ENCODE data around the gene ZCRB1.

DNA sequence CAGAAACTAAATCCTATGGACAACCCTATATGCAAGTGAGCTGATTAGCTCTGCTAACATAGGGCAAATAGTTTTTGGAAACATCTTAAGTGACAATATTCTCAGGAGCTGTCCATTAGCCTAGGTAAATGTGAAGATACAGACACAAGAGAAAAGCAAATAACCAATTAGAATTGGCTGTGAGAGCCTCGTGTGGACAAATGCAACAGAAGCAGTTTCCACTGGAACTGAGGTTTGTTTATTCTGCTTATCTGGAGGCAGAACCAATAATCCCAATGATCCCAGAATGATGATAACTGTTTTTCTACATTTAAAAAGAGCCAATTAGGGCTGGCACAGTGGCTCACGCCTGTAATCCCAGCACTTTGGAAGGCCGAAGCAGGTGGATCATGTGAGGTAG, 44.6 kb downstream of the ZCRB1 start:
- TF ChIP-seq RFX5 (IDR thresholded peaks at IDR 0.05; ENCODE audit: low read depth, low read length) (no peak), CHD1 (IDR thresholded peaks at IDR 0.05; ENCODE audit: low read depth, low read length) (no peak), MXI1 (IDR thresholded peaks at IDR 0.05; ENCODE audit: borderline replicate concordance, low read depth, low read length) (no peak), POLR2A (IDR thresholded peaks at IDR 0.05; ENCODE audit: low read depth, low read length) (no peak), SMC3 (IDR thresholded peaks at IDR 0.05; ENCODE audit: low read depth, low read length) (no peak), NFE2L2 (IDR thresholded peaks at IDR 0.05; ENCODE audit: low read depth, low read length) (no peak), FOS (IDR thresholded peaks at IDR 0.05; ENCODE audit: low read depth, low read length) (no peak), CEBPB (IDR thresholded peaks at IDR 0.05; ENCODE audit: low read depth, low read length) (no peak), BHLHE40 (IDR thresholded peaks at IDR 0.05; ENCODE audit: low read depth, low read length) (no peak), RCOR1 (IDR thresholded peaks at IDR 0.05; ENCODE audit: insufficient replicate concordance, low read length) (no peak)
- TF ChIP-seq, protein P1, sequence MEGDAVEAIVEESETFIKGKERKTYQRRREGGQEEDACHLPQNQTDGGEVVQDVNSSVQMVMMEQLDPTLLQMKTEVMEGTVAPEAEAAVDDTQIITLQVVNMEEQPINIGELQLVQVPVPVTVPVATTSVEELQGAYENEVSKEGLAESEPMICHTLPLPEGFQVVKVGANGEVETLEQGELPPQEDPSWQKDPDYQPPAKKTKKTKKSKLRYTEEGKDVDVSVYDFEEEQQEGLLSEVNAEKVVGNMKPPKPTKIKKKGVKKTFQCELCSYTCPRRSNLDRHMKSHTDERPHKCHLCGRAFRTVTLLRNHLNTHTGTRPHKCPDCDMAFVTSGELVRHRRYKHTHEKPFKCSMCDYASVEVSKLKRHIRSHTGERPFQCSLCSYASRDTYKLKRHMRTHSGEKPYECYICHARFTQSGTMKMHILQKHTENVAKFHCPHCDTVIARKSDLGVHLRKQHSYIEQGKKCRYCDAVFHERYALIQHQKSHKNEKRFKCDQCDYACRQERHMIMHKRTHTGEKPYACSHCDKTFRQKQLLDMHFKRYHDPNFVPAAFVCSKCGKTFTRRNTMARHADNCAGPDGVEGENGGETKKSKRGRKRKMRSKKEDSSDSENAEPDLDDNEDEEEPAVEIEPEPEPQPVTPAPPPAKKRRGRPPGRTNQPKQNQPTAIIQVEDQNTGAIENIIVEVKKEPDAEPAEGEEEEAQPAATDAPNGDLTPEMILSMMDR (conservative IDR thresholded peaks at IDR 0.05; ENCODE audit: low read depth, low read length): no peak
- TF ChIP-seq, protein P2, sequence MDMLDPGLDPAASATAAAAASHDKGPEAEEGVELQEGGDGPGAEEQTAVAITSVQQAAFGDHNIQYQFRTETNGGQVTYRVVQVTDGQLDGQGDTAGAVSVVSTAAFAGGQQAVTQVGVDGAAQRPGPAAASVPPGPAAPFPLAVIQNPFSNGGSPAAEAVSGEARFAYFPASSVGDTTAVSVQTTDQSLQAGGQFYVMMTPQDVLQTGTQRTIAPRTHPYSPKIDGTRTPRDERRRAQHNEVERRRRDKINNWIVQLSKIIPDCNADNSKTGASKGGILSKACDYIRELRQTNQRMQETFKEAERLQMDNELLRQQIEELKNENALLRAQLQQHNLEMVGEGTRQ (IDR thresholded peaks at IDR 0.05; ENCODE audit: low read depth, low read length): no peak

Data from IMR-90 (cell line).